Stromal cell of bone marrow (primary cell): Measurements from ENCODE around the gene AVL9.
"Not testable (repeated sequence)": the region's sequence is repeated elsewhere in the genome, so short reads cannot be mapped to it uniquely, and the experiment has no call there.

Experiments used
- DNase-seq: peaks from one replicate; pipeline ENCODE4 v3.0.0-alpha.2; 2012; ENCODE audit warnings: low read depth

The AVL9 gene

DNA sequence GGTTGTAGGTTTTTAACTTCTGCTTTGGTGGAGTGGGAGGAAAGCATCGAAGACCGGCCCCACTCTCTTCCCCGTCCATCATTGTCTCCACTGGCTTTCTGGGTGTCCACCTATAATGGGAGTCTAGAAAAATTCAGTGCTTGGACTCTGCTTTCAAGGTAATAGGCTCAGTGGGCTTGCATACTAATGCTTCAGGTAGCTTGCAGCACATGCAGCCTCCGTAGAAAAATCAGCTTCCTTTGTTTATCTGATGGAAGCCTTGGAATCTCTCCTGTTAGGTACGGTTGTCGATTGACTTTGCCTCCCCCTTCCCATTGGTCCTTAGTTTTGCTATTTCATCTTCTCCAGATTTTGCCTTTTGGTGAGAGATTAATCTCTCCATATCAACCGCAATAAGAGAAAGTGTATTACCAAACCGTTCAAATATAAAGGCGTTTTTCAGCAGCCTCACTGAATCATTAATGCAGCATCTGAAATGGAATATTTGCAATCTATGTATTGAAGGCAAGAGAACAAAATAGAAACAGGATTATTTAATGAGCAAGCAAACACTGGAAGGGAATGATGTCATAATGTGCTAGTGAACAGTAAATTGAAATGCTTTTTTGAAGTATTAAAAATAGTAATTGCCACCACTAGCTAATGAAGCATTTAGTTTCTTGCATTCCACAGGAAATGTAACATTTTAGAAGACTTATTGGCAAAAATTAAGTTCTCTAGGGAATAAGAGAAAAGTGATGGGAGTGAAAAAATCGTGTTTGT is 944 bp downstream of the AVL9 start:
- DNase-seq, result no peak

DNA sequence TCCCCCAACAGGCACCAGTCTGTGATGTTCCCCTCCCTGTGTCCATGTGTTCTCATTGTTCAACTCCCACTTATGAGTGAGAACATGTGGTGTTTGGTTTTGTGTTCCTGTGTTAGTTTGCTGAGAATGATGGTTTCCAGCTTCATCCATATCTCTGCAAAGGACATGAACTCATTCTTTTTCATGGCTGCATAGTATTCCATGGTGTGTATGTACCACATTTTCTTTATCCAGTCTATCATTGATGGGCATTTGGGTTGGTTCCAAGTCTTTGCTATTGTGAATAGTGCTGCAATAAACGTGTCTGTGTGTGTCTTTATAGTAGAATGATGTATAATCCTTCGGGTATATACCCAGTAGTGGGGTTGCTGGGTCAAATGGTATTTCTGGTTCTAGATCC is 4.5 kb downstream of the AVL9 start:
- DNase-seq, result not testable (repeated sequence)

DNA sequence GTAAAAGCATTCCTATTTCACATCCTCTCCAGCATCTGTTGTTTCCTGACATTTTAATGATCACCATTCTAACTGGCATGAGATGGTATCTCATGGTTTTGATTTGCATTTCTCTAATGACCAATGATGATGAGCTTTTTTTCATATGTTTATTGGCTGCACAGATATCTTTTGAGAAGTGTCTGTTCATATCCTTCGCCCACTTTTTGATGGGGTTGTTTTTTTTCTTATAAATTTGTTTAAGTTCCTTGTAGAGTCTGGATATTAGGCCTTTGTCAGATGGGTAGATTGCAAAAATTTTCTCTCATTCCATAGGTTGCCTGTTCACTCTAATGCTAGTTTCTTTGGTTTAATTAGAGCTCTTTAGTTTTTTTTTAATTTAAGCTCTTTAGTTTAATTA is 4.9 kb downstream of the AVL9 start:
- DNase-seq, result not testable (repeated sequence)

DNA sequence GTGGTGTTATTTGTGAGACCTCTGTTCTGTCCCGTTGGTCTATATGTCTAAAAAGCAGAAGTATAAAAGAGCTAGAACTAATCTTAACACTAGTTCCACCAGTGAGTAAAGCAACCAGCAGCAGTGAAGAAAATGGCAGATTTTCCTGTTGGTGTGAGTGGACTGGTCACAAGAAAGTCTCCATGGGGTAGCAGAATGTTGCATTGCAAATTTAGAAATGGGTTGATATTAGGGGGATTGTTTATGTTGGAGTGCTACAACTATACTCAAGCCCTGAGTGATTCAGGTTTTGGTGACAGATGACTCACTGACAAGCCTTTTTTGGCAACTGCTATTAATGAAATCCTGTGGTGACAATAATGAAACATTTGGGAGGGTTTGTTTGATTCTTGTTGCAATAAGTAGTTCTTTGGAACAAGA is 5.6 kb downstream of the AVL9 start:
- no peak for DNase-seq

DNA sequence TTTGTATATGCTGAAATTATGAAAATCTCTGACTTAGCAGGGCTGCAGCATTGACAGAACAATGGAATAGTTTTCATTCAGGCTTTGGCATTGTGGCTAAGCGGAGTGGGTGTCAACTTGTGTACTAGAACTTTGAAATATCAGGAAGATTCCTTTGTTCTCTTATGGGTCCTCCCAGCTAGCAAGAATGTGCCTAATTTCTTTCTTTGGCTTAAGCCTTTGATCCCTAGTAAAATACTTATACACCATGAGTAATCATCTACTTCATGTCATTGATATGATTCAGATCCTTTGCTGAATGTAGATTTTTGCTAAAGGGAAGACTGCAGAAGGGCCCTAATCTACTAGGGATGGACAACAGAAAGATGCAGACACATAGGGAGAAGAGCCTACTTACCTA is 6.2 kb downstream of the AVL9 start:
- DNase-seq, result no peak

DNA sequence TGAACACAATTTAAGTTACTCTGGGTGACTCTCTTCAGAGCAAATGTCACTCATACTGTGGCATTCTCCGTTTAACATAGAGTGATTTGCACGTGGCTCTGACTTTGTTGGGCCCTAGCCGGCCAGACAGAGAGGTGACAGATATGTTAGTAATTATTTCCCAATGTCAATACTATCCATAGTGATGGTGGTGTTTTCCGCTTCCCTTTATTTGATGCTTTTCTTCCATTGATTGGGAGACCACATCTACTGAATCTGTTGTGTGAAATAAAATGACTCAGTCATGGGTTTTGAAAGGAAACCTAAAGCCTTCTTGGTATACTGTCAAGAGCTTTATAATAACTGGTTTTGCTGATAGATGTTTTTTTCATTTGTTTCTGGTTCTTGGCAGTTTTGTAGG is 7.4 kb downstream of the AVL9 start:
- DNase-seq, result no peak

DNA sequence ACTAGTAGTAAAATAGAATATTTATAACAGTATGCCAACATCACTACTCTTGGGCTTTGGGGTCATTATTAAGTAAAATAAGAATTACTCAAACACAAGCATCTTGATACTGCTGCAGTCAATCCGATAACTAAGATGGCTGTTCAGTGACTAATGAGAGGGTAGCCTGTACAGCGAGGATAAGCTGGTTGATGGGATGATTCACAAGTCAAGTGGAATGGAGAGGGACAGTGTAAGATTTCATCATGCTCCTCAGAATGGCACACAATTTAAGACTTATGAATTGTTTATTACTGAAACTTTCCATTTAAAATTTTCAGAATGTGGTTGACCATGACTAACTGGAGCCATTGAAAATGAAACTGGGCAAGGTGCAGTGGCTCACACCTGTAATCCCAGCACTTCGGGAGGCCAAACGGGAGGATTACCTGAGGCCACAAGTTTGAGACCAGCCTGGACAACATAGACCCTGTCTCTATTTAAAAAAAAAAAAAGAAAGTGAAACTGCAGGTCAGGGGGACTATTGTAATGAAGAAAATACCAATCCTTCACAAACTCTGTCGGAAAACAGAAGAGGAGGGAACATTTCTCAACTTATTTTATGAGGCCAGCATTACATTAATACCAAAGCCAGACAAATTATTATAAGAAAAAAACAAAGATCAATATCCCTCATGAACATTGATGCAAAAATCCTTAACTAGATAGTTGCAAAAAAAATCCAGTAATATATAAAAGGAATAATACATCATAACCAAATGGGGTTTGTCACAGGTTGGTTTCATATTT is 11.2 kb downstream of the AVL9 start:
- peak; percentile 83 for DNase-seq

DNA sequence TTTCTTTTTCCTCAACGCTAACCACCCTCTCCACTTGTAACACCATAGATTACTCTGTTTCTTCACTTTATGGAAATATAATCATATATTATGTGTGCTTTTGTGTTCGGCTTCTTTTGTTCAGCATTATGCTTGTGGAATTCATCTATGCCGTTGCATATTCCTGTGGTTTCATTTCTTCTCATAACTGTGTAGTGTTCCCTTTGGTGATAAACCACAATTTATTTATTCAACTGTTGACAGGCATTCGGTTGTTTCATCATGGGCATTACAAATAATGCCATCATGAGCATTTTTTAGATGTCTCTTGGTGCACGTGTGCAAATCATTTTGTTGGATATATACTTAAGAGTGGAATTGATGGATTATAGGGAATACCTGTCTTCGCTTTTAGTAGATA is 12.1 kb downstream of the AVL9 start:
- DNase-seq, result no peak

DNA sequence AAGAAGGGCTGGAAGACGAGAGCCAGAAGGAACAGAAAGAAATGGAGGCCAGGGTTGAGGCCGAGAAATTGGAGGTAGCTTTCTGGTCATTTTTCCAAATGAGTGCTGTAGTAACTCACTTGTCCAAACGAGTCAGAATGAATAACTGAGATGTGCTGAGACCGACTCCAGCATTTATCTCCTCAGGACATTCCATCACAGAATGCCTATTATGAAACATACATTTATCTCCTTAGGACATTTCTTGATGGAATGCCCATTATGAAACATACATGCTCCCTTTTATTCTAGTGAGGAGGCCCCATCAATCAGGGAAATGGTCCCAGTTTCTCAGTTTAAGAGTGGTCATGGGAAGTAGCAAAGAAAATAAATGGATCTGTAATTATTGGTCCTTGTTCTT is 16.5 kb downstream of the AVL9 start:
- DNase-seq, result no peak

DNA sequence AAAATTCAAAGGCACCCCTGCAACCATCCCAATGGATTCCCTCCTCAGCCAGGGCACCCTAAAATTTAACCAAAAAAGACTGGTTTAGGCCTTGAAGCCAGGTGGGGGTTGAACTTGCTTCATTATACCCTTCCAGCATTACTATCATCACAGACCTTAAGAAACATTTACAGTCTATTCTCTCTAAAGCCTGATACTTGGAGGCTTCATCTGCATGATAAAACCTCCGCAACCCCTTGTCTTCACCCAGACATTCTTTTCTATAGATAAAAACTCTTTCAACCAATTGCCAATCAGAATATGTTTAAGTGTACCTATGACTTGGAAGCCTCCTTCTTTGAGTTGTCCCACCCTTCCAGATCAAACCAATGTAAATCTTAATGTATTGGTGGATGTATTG is 17.9 kb downstream of the AVL9 start:
- no peak for DNase-seq

DNA sequence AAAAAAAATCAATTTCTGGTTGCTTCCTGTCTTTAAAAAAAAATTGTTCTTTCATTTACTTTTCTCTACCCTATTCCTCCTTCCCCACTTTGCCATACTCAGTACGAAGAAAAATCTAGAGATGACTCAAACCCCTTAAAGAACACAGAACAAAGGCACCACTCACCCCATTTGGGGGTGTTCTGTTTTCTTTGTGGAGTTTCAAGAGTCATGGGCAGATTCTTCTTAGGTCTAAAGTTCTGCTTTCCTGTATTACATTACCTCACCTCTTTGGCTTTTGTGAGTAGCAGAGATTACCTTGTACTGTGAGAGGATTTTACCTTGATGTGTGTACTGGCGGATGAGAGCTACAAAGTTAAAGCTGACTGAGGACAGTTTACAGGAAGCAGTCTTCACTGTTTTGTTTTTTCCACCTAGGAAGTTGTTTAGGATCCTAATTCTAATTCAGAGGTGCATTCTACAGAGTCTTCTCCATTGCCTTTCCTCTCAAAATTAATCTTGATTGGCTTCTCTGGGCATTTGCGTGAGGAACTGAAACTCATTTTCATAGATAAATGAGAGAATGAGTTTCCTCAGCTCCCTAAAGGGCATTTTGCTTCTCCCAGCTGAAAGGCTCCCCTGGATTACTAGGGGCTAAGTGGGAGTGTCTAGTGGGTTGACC is 20.7 kb downstream of the AVL9 start:
- DNase-seq, result no peak

DNA sequence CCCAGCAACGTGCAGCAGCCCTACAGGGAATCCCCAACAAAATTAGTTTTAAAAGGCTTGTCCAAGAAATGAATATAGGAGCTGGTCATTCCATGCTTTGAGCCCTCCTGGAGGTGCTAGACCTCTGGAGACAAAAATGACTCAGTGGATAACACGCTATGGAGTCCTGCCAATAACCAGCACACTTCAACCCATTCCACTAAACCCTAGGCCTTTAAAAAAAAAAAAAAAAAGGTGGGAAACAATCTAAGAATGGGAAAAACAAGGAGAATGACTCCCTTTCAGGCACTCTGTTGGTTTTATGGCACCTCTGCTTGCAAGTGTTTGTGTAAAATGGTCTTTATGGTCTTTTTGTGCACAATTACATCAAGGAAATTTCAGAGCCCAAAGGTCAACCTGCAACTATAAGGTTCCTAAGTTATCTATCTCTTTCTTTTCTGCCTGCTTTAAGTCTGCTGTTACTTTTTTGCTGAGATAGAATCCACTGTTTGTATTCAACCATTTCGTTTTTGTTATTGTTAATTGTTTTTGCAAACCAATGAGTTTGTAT is 21.3 kb downstream of the AVL9 start:
- peak; percentile 20 for DNase-seq

DNA sequence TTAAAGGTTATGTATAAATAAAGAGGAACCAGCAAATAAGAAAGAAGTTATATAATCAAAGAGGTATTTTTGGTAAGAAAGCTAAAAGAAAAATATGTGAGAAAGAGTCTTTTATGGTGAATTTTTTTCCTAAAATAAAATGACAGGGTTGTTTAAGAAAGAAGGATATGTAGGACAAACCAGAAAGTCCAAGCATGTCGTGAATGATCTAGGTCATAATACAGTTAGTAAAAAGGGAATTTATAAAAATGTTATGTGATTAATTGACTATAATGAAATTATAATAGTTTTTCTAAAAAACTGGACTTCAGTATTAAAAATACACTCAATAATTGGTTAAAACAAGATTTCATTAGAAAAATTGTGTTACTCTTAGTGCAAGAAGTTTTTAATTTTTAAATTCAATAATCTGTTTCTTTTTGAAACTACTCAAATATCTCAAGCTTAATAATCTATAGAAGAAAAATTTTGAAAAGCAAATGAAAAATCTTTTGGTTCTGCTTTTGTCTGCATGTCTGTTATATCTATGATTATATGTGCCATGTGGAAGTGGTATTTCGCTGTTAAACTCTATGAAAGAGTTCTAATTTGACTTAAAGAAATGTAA is 23.3 kb downstream of the AVL9 start:
- no peak for DNase-seq

DNA sequence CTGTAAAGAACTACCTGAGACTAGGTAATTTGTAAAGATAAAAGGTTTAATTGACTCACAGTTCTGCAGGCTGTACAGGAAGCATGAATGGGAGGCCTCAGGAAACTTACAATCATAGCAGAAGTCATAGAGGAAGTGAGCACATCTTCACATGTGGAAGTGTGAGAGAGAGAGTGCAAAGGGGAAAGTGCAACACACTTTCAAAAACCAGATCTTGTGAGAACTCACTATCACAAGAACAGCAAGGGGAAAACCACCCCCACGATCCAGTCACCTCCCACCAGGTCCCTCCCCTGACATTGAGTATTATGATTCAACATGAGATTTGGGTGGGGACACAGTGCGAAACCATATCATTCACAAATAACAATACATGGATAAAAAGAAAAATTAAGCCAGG is 24.5 kb downstream of the AVL9 start:
- no peak for DNase-seq

DNA sequence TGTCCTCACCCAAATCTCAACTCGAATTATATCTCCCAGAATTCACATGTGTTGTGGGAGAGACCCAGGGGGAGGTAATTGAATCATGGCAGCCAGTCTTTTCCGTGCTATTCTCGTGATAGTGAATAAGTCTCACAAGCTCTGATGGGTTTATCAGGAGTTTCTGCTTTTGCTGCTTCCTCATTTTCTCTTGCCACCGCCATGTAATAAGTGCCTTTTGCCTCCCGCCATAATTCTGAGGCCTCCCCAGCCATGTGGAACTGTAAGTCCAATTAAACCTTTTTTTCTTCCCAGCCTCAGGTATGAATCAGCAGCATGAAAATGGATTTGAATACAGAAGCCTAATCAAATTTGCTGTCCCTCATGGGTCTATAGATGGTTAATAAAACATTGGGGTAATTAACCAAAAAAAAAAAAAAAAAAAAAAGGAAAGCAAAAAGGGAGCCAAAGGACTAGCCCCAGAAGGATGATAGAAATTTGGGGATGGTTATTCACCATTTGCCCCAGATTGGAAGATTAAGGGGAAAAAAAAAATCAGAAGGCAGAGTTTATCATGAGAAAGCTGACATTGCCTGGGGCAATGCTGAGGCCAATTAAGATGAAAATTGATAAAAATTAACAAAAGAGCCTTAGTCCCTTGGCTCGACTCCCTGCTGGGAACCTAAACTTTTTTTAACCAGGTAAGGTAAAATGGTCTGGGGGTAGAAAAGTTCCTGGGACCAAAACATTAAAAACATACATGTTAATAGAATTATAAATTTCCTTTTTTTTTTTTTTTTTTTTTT is 27.6 kb downstream of the AVL9 start:
- no peak for DNase-seq

DNA sequence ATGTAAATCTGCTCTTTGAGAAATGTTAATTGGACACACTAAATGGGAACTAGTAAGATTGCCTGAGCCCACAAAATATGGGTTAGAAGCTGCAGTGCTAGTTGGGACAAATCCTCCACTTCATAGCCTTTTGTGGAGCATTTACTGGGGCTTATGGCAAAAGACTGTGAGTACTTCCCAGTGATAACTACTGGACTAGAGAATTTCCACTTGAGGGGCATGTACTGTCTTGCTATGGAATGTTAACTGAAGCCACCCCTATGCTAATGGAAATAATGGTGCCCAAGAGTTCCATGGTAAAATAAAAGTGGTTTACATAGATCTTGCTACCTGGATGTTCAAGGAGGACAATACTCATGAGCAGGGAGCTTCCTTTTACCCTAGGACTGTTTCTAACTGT is 29.3 kb downstream of the AVL9 start:
- DNase-seq, result no peak

DNA sequence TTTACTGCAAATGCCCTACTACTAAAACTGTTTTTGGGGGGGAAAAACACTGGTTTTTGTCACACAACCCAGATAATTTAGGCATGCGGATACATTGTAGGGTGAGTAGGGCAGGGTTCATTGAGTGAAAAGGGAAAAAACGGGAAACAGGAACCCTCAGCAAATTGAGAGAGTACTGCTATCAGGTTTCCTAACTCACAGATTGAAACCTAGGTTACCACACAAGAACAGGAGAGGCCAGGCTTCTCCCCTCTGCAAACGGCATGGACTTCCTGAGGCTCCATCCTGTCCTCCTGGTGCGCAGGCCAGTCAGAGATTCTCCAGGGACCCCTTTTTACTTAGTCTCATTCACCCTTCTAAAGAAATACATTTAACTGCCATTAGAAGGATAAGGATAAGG is 30.6 kb downstream of the AVL9 start:
- DNase-seq, result no peak

DNA sequence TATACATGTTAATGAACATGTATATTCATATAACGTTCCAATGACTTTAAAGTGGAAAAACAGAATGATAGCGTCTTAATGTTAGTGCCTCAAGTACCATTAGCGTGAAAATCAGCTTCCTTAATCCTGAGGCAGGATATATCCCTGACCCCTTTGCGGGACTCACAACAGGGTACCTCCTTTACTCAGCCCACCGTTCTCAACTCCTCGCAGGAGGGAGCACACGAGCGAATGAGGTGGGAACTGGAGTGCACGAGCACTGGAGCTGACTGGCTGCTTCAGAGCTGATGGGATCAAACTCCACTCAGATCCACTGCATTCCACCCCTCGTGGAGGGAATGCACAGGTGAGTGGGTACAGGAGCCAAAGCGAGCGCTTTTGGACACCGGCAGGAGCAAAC is 36.1 kb downstream of the AVL9 start:
- no peak for DNase-seq

DNA sequence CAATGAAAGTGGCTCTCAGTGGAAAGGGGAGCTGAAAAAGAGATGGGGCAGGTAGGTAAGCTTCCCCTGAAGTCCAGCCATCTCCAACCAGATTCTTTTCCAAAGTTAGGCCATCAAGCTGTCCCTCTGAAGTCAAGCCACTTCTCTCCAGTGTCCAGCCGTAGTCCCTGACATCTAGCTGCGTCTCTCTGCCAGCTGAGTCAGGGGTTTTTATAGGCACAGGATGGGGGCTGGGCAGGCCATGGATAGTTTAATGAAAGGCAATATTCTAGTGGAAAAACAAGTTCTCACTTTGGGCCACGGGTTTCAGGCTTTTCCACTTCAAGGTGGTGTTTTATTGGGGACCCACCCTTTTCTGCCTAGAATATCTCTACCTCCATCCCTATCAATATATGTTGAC is 36.8 kb downstream of the AVL9 start:
- no peak for DNase-seq

DNA sequence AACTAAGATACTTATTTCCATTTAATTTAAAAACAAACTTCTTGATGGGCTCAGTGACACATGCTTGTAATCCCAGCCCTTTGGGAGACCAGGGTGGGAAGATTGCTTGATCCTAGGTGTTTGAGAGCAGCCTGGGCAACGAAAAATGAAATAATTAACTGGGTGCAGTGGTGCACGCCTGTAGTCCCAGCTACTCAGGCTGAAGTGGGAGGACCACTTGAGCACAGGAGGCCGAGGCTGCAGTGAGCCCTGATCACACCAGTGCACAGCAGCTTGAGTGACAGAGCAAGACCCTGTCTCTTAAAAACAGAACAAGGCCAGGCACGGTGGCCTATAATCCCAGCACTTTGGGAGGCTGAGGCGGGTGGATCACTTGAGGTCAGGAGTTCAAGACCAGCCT is 37.4 kb downstream of the AVL9 start:
- no peak for DNase-seq

DNA sequence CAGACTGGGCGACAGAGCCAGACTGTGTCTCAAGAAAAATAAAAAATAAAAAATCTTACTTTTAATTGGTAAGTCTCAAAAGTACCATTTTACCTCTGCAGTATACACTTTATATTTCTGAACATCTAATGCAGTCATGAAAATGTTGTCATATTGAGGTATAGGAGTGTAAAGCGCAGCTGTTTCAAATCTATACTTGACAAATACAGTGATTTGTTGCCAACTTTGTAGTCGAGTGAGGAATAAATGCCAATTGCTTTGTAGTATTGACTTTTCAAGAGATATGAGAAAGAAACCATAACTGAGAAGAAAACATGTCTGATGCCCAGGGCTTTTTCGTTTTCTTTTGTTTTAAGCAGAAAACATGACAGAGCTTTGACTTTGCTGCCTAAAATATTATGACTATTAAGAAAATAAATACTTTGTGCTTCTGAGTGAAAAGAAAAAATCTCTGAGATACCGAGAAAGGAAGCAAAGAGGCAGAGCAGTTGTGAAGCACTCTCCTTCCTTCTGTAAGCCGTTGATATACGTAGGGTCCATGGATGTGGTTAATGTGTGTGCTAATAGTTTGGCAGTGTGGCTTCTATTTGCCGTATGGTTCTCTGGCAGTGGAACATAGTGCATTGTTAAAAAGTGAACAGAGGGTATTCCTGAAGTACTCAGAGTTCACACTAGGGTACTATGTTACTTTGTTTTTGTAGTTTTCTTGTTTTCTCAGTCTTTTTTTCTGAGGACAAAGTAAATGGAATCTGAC is 38.2 kb downstream of the AVL9 start:
- DNase-seq, result no peak
